ENCODE results near the gene ZNF618.

DNA sequence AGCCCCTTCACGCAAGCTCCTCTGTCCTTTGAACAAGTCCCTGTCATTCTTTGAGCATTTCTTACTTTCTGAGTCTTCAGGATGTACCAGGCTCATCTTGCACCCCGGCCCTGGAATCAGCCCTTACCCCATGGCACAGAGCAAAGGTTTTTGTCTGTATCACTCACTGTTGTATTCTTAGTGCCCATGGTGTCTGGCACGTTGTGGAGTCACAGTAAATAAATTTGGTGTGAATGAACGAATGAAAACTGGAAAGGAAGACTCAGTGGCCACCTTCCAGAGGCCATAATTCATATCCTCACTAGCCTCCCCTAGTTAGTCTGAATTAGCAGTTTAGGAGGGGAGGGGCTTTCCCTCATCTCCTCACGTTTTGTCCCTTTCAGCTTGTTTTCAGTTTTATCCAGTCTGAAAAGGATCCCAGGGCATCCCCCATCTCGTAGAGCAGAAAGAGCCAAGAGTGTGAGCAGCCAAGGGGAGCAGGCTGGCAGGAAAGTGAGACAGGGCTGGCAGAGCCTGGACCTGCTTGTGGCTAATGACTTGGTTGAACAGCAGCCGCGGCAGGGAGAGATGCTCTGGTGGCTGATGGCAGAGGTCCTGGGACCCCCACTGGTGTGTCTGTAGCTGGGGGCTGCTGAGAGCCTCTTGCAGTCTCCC, 42.7 kb downstream of the ZNF618 start:
- TF ChIP-seq CTCF (IDR thresholded peaks at IDR 0.05) (no peak), POLR2AphosphoS5 (IDR thresholded peaks at IDR 0.05) (no peak), POLR2A (IDR thresholded peaks at IDR 0.05) (no peak), EP300 (IDR thresholded peaks at IDR 0.05) (no peak)
